Progenitor cell of endocrine pancreas (in vitro differentiated cells): ENCODE results near the gene NXF1. TPM values are rescaled to one million over a fixed set of nuclear protein-coding genes. Genes with fewer than 3 reads are reported as not detected.
A peak's percentile ranks its signal among the peaks of the same experiment; 100 is the strongest.

ENCODE experiments used
- DNase-seq: peaks from one replicate; pipeline ENCODE4 v3.0.0; 2021; ENCODE audit warnings: low spot score; ENCODE audit not compliant: unreplicated experiment
- H3K27ac Mint-ChIP-seq: 2 replicates; pipeline ENCODE4 v1.8.0; 2021; ENCODE audit warnings: mild to moderate bottlenecking, moderate library complexity, mixed read lengths
- H3K27me3 Mint-ChIP-seq: 2 replicates; pipeline ENCODE4 v1.8.0; 2021; ENCODE audit warnings: mixed read lengths
- H3K36me3 Mint-ChIP-seq: 2 replicates; pipeline ENCODE4 v1.8.0; 2022; ENCODE audit warnings: mixed read lengths; ENCODE audit not compliant: insufficient read depth
- H3K4me1 Mint-ChIP-seq: 2 replicates; pipeline ENCODE4 v1.8.0; 2021; ENCODE audit warnings: low read depth, mixed read lengths
- H3K4me3 Mint-ChIP-seq: 2 replicates; pipeline ENCODE4 v1.8.0; 2021; ENCODE audit warnings: low read depth, mild to moderate bottlenecking, moderate library complexity, mixed read lengths
- H3K9me3 Mint-ChIP-seq: 2 replicates; pipeline ENCODE4 v1.8.0; 2021; ENCODE audit warnings: low read depth, mixed read lengths
- CTCF ChIP-seq: fragments of 200-600 bp; sonication (generic); IDR thresholded peaks from one replicate; pipeline ENCODE4 v1.5.0; 2021; ENCODE audit warnings: antibody characterized with exemption, mild to moderate bottlenecking; ENCODE audit not compliant: unreplicated experiment
- long read RNA-seq: library from polyadenylated mRNA; unstranded; transcript quantifications from one replicate; pipeline ENCODE4 v2.0.0, GENCODE V29; 2020
- total RNA-seq: library from RNA; stranded (reverse); gene quantifications from 2 replicates; pipeline ENCODE4 v1.2.1, GENCODE V29; 2021

The NXF1 gene
- total RNA-seq = 120 and 130 TPM in 2 replicates
- long read RNA-seq, full-length matches to known transcripts = 411 of 485 reads
- long read RNA-seq, partial matches to known transcripts = 24 of 485 reads
- long read RNA-seq, other reads (novel, unspliced or antisense) = 50 of 485 reads

GRCh38 chr11:62805076-62805892, at the start of gene NXF1:
NXF1 (minus strand) TSS chr11:62805440; CDS start chr11:62805356, 84 bp downstream.
- peaks cover 14% of the 10 kb centered on the region for H3K4me1 Mint-ChIP-seq
- peaks cover 14% of the 10 kb centered on the region for H3K36me3 Mint-ChIP-seq
- H3K27me3 Mint-ChIP-seq = no peaks in the 10 kb centered on the region
- TF ChIP-seq CTCF = peak; percentile 27
- H3K9me3 Mint-ChIP-seq = no peaks in the 10 kb centered on the region
- peak; percentile 97 for DNase-seq
- H3K27ac Mint-ChIP-seq = peak within 1 kb of the TSS; percentile 99
- H3K4me3 Mint-ChIP-seq = peak within 1 kb of the TSS; percentile 97

- Mint-ChIP-seq H3K4me1 (peaks cover 41% of the 10 kb centered on the region), H3K36me3 (peaks cover 28% of the 10 kb centered on the region)
Observed at GRCh38 chr11:62854013-62854824, 49.0 kb upstream of the NXF1 start.

GRCh38 chr11:62853279-62853965, 48.2 kb upstream of the NXF1 start:
- H3K27ac Mint-ChIP-seq = peak overlapping the region; percentile 99
- no peaks in the 10 kb centered on the region for H3K27me3 Mint-ChIP-seq
- DNase-seq = no peak
- peaks cover 28% of the 10 kb centered on the region for H3K36me3 Mint-ChIP-seq
- peak overlapping the region; percentile 98 for H3K4me3 Mint-ChIP-seq
- H3K4me1 Mint-ChIP-seq = peaks cover 37% of the 10 kb centered on the region
- no peaks in the 10 kb centered on the region for H3K9me3 Mint-ChIP-seq
- no peak for TF ChIP-seq CTCF

More at GRCh38 chr11:62854013-62854824, 49.0 kb upstream of the NXF1 start:
- Mint-ChIP-seq H3K4me3 (peak overlapping the region; percentile 98), H3K27me3 (no peaks in the 10 kb centered on the region), H3K27ac (peak overlapping the region; percentile 99), H3K9me3 (no peaks in the 10 kb centered on the region)
- DNase-seq = no peak
- TF ChIP-seq CTCF = no peak

GRCh38 chr11:62852523-62853188, 47.4 kb upstream of the NXF1 start:
- H3K36me3 Mint-ChIP-seq = peaks cover 28% of the 10 kb centered on the region
- no peak for DNase-seq
- no peaks in the 10 kb centered on the region for H3K27me3 Mint-ChIP-seq
- TF ChIP-seq CTCF = no peak
- H3K4me1 Mint-ChIP-seq = peaks cover 29% of the 10 kb centered on the region
- H3K9me3 Mint-ChIP-seq = no peaks in the 10 kb centered on the region
- peak overlapping the region; percentile 99 for H3K27ac Mint-ChIP-seq
- H3K4me3 Mint-ChIP-seq = peak overlapping the region; percentile 98
